ENCODE measurements around the gene GALNT18. TPM values are rescaled to one million over a fixed set of nuclear protein-coding genes. Genes with fewer than 3 reads are reported as not detected.

GALNT18 gene
- total and polyA plus RNA-seq, 4 donors, result 9.8 to 20.1 (median 12.8) TPM

DNA sequence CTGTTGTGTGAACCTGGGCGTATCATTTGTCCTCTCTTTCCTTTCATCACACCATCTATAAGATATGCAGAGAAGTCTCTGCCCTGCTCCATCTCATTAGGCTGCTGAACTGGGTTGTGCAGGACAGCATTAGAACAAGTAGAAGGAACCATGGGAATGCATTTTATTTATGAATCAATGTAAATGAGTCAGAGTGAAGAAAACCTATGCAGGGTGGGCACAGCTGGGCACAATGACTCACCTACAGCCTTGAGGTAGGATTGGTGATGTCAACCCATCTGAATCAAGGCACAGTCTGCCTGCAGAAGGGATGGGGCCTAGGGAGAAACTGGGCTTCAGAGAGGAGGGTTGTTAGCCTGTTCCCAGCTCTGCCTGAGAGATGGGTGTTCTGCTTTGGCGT is 392.2 kb downstream of the GALNT18 start:
- WGBS (ENCODE audit: insufficient coverage), result no CpG with 5 or more reads among the region's 2 CpGs
- Histone ChIP-seq H3K4me1 (ENCODE audit: control insufficient read depth, insufficient read depth, low read length) (peaks cover 6% of the 10 kb centered on the region), H3K27me3 (ENCODE audit: control insufficient read depth, insufficient read depth, low read length) (peaks cover 14% of the 10 kb centered on the region), H3K9me3 (ENCODE audit: control insufficient read depth, insufficient read depth, low read length) (no peaks in the 10 kb centered on the region), H3K36me3 (ENCODE audit: control insufficient read depth, insufficient read depth, low read length) (no peaks in the 10 kb centered on the region), H3K27ac (ENCODE audit: low read depth, low read length) (no peak overlapping the region), H3K4me3 (ENCODE audit: low read depth, low read length) (no peak overlapping the region)
- DNase-seq (ENCODE audit: low read depth in 4 of 6, low spot score in 6 of 6), result no peak

DNA sequence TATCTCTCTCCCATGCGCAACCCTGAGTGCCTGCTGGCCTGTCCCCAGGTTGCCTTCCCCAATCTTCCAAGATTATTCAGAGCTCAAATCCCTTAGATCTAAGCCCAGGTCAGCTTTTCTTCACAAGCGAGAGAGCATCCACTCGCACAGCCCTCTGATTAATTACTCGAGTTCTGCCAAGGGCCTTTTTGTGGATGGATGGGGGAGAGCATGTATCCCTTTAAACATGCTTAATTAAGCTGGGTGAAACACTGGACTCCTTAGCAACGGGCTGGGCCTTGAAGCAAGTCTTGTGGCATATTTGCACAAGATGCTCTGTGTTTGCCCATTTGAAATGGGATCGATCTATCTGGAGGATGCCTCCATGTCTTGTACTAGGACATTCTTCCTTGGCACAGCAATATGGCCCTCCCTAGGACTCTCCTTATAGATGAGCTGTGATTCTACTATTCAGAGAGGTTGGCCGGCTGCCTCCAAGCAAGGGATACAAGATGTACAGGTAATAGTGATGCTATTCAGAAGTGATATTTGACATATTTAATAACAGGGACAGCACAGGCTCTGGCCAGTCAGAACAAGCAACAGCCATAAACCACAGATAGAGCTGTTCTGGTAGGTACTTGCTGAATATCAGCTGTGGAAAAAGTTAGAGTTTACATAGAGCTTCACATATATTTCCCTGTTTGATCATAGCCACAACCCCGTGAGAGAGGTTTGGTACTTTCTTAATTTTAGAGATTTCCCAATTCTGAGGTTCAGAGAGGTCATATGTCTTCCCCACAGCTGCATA is 394.3 kb downstream of the GALNT18 start:
- no peak overlapping the region for H3K27ac ChIP-seq (ENCODE audit: low read depth, low read length)
- peak in 5 of 6 donors; percentile 32 to 84 (median 48) for DNase-seq (ENCODE audit: low read depth in 4 of 6, low spot score in 6 of 6)
- H3K36me3 ChIP-seq (ENCODE audit: control insufficient read depth, insufficient read depth, low read length), result no peaks in the 10 kb centered on the region
- 38% methylated on average over 3 of the region's 8 CpGs for WGBS (ENCODE audit: insufficient coverage)
- peaks cover 6% of the 10 kb centered on the region for H3K4me1 ChIP-seq (ENCODE audit: control insufficient read depth, insufficient read depth, low read length)
- H3K9me3 ChIP-seq (ENCODE audit: control insufficient read depth, insufficient read depth, low read length), result no peaks in the 10 kb centered on the region
- peaks cover 11% of the 10 kb centered on the region for H3K27me3 ChIP-seq (ENCODE audit: control insufficient read depth, insufficient read depth, low read length)
- H3K4me3 ChIP-seq (ENCODE audit: low read depth, low read length), result no peak overlapping the region

Small RNA genes within 50 kb of the gene (small RNA-seq; reads per million reads assigned to genes)
- not detected for gene MIR4299 (ENCODE audit: low replicate concordance)

Other genes starting within 250 kb of the GALNT18 start
- 100 to 1,000 TPM in 1 of 2 donors, 10 to 100 TPM in 1; 91.4 to 119 TPM for gene USP47, start 220.0 kb upstream of the GALNT18 start, total RNA-seq
- gene USP47, start 220.0 kb upstream of the GALNT18 start, polyA plus RNA-seq (ENCODE audit: insufficient read length in 2 of 2), result 10 to 100 TPM; 74.2 to 89.1 TPM

Measured in spinal cord (tissue), 10 donors.